H1 (cell line): ENCODE measurements around the gene ZNF629. TPM values are rescaled to one million over a fixed set of nuclear protein-coding genes. Genes with fewer than 3 reads are reported as not detected.

ENCODE experiments used
- CEBPB ChIP-seq: IDR thresholded peaks from 2 replicates; pipeline ENCODE4 v1.6.1; 2012; ENCODE audit warnings: low read depth, low read length
- E2F6 ChIP-seq: IDR thresholded peaks from 2 replicates; pipeline ENCODE4 v1.6.1; 2012; ENCODE audit warnings: inconsistent platforms
- EGR1 ChIP-seq: IDR thresholded peaks from 2 replicates; pipeline ENCODE4 v1.6.1; 2011; ENCODE audit warnings: low read depth, low read length, borderline replicate concordance
- EP300 ChIP-seq, 2 experiments: IDR thresholded peaks; 1 replicate in 1 of 2; 2 replicates in 1 of 2; pipeline ENCODE4 v1.6.1; 2011 to 2012; ENCODE audit warnings: low read depth in 2 of 2, low read length in 2 of 2, mild to moderate bottlenecking in 2 of 2, borderline replicate concordance in 1 of 2, inconsistent platforms in 1 of 2, moderate library complexity in 1 of 2
- HDAC2 ChIP-seq, 2 experiments: fragments of 300-600 bp in 1 of 2; sonication (generic) in 1 of 2; IDR thresholded peaks; 2 replicates each; pipeline ENCODE4 v1.6.1; 2011 to 2012; ENCODE audit warnings: low read depth in 2 of 2, low read length in 2 of 2, mild to moderate bottlenecking in 2 of 2, moderate library complexity in 2 of 2, borderline replicate concordance in 1 of 2, inconsistent platforms in 1 of 2
- KDM1A ChIP-seq: fragments of 200-600, 300-600 bp; sonication (generic); IDR thresholded peaks from 2 replicates; pipeline ENCODE4 v1.7.1; 2016; ENCODE audit warnings: mild to moderate bottlenecking, low read length, borderline replicate concordance
- MAFK ChIP-seq: IDR thresholded peaks from 2 replicates; pipeline ENCODE4 v1.6.1; 2012; ENCODE audit warnings: low read depth, mild to moderate bottlenecking, improper control_type of control experiment, low read length
- NRF1 ChIP-seq: IDR thresholded peaks from 2 replicates; pipeline ENCODE4 v1.6.1; 2011; ENCODE audit warnings: mild to moderate bottlenecking, low read depth, low read length, improper control_type of control experiment
- POLR2AphosphoS5 ChIP-seq: IDR thresholded peaks from 2 replicates; pipeline ENCODE4 v1.6.1; 2011; ENCODE audit warnings: low read depth, low read length
- POU5F1 ChIP-seq: IDR thresholded peaks from 2 replicates; pipeline ENCODE4 v1.6.1; 2011; ENCODE audit warnings: low read depth, mild to moderate bottlenecking, low read length, moderate library complexity
- RAD21 ChIP-seq, 2 experiments: IDR thresholded peaks in 1 of 2; conservative IDR thresholded peaks in 1 of 2; 2 replicates each; pipeline ENCODE4 v1.6.1; 2011; ENCODE audit warnings: low read depth in 2 of 2, low read length in 2 of 2, improper control_type of control experiment in 1 of 2, inconsistent platforms in 1 of 2, mild to moderate bottlenecking in 1 of 2, moderate library complexity in 1 of 2
- RBBP5 ChIP-seq: IDR thresholded peaks from 2 replicates; pipeline ENCODE4 v1.7.1; 2012; ENCODE audit warnings: low read depth, mild to moderate bottlenecking, inconsistent platforms, low read length, moderate library complexity, borderline replicate concordance
- RFX5 ChIP-seq: IDR thresholded peaks from 2 replicates; pipeline ENCODE4 v1.6.1; 2011; ENCODE audit warnings: low read depth, low read length, improper control_type of control experiment, borderline replicate concordance
- RNF2 ChIP-seq: fragments of 200-900, 300-1000 bp; sonication (generic); IDR thresholded peaks from 2 replicates; pipeline ENCODE4 v1.7.1; 2016; ENCODE audit warnings: borderline replicate concordance, low read depth, mild to moderate bottlenecking, antibody characterized with exemption, low read length; ENCODE audit not compliant: poor library complexity, severe bottlenecking; ENCODE audit errors: missing control alignments
- SAP30 ChIP-seq: fragments of 300-600 bp; sonication (generic); IDR thresholded peaks from 2 replicates; pipeline ENCODE4 v1.7.1; 2012; ENCODE audit warnings: low read length, moderate library complexity, mild to moderate bottlenecking, inconsistent platforms; ENCODE audit not compliant: insufficient read depth, insufficient replicate concordance
- SIN3A ChIP-seq, 2 experiments: IDR thresholded peaks in 1 of 2; conservative IDR thresholded peaks in 1 of 2; 2 replicates each; pipeline ENCODE4 v1.6.1; 2011 to 2012; ENCODE audit warnings: low read length in 2 of 2, improper control_type of control experiment in 1 of 2, low read depth in 1 of 2, mild to moderate bottlenecking in 1 of 2
- SRF ChIP-seq: IDR thresholded peaks from 2 replicates; pipeline ENCODE4 v1.6.1; 2011; ENCODE audit warnings: mild to moderate bottlenecking, low read depth, low read length, moderate library complexity
- SUZ12 ChIP-seq: fragments of 200-600 bp; sonication (generic); IDR thresholded peaks from 2 replicates; pipeline ENCODE4 v1.6.1; 2012; ENCODE audit warnings: mild to moderate bottlenecking, inconsistent platforms, low read length, moderate library complexity, mixed read lengths
- USF2 ChIP-seq: IDR thresholded peaks from 2 replicates; pipeline ENCODE4 v1.6.1; 2011; ENCODE audit warnings: low read length, improper control_type of control experiment
- polyA plus RNA-seq, 7 experiments: library from polyadenylated mRNA; depleted of rRNA in 3 of 7; stranded (reverse) in 5 of 7; unstranded in 2 of 7; fragments of >200 nt in 5 of 7; fragments of 200-250 nt in 2 of 7; gene quantifications; 1 replicate in 5 of 7; 2 replicates in 1 of 7; 4 replicates in 1 of 7; pipeline versions ENCODE4 v1.2.1 to v1.2.3, GENCODE V29; 2011 to 2013; ENCODE audit warnings: missing spikeins in 2 of 7, mixed read lengths in 2 of 7
- total RNA-seq: library from RNA; stranded (reverse); fragmentation: NEBNext Ultra II Directional; extraction: Animal tissue kit (Norgen Biotek cat#: 25700); gene quantifications from 2 replicates; pipeline ENCODE4 v1.2.1, GENCODE V29; 2021

The ZNF629 gene
- total and polyA plus RNA-seq, 2 of the 8 experiments (the other 6 are each of a cell fraction or from before 2014, with no cell fraction given) = 11.0 to 19.5 TPM

- TF ChIP-seq HDAC2 (IDR thresholded peaks at IDR 0.05; ENCODE audit: borderline replicate concordance in 1 of 2, low read depth in 2 of 2, low read length in 2 of 2) = peak; percentile 14 to 98; a peak in 2 of 4 replicates
- no peak for TF ChIP-seq RFX5
- TF ChIP-seq SIN3A (conservative IDR thresholded peaks at IDR 0.05 in 1 of 2, IDR thresholded peaks at IDR 0.05 in 1 of 2; ENCODE audit: low read depth in 1 of 2, low read length in 2 of 2) = peak; percentile 86 to 95; a peak in 3 of 4 replicates
- peak; percentile 54; the same call in 1 of the 2 replicates for TF ChIP-seq CEBPB
- no peak for TF ChIP-seq RNF2
- no peak for TF ChIP-seq RAD21 (IDR thresholded peaks at IDR 0.05 in 1 of 2, conservative IDR thresholded peaks at IDR 0.05 in 1 of 2; ENCODE audit: low read depth in 2 of 2, low read length in 2 of 2)
- TF ChIP-seq POU5F1 = no peak
- TF ChIP-seq SAP30 = peak; percentile 99
- TF ChIP-seq EGR1 = no peak
- TF ChIP-seq USF2 = no peak
- TF ChIP-seq EP300 (IDR thresholded peaks at IDR 0.05; ENCODE audit: borderline replicate concordance in 1 of 2, low read depth in 2 of 2, low read length in 2 of 2) = no peak
- TF ChIP-seq KDM1A = no peak
- no peak for TF ChIP-seq RBBP5
- peak; percentile 60 for TF ChIP-seq NRF1
- TF ChIP-seq POLR2AphosphoS5 = peak; percentile 70; the same call in 1 of the 2 replicates
- TF ChIP-seq SRF = no peak
- no peak for TF ChIP-seq E2F6
- TF ChIP-seq SUZ12 = no peak
- TF ChIP-seq MAFK = no peak
These were observed 24.8 kb downstream of the ZNF629 start, which contains the start of the genes CFAP119 and RNF40 (continued) for GRCh38 chr16:30761928-30762902.
